Measurements from ENCODE around the gene AGBL5.
"Not testable (repeated sequence)": the region's sequence is repeated elsewhere in the genome, so short reads cannot be mapped to it uniquely, and the experiment has no call there.

GRCh38 chr2:27119330-27119670 lies 67.8 kb downstream of the AGBL5 start:
- TF ChIP-seq POLR2A (IDR thresholded peaks at IDR 0.05; ENCODE audit: low read length); GATA1 (IDR thresholded peaks at IDR 0.05; ENCODE audit: low read depth, low read length): not testable (repeated sequence)
